H7 (cell line): ENCODE measurements around the gene MARCKSL1. TPM values are rescaled to one million over a fixed set of nuclear protein-coding genes. Genes with fewer than 3 reads are reported as not detected.

ENCODE experiments used
- DNase-seq: peaks from one replicate; pipeline ENCODE4 v3.0.0; 2012
- H3K27me3 ChIP-seq: 2 replicates; pipeline ENCODE4 v1.6.0; 2011; ENCODE audit warnings: mild to moderate bottlenecking, low read length; ENCODE audit not compliant: control insufficient read depth, insufficient read depth
- H3K36me3 ChIP-seq: replicated peaks from 2 replicates; pipeline ENCODE4 v1.5.1; 2011; ENCODE audit warnings: low read length; ENCODE audit not compliant: control insufficient read depth, insufficient read depth
- H3K4me3 ChIP-seq: 2 replicates; pipeline ENCODE4 v1.5.1; 2011; ENCODE audit warnings: low read depth, mild to moderate bottlenecking, control low read depth, low read length, moderate library complexity; ENCODE audit not compliant: insufficient read depth
- total RNA-seq: library from RNA; depleted of rRNA; stranded (reverse); fragments of >200 nt; shearing (Covaris generic); gene quantifications from 2 replicates; pipeline ENCODE4 v1.2.3, GENCODE V29; 2014

MARCKSL1 gene
- total RNA-seq, 1 experiment from 2014 or later, result 603 TPM

GRCh38 chr1:32332290-32333079 lies 3.5 kb downstream of the MARCKSL1 start:
- Histone ChIP-seq H3K27me3 (peaks cover 8% of the 10 kb centered on the region), H3K36me3 (peaks cover 50% of the 10 kb centered on the region), H3K4me3 (no peak overlapping the region)
- no peak for DNase-seq

DNA sequence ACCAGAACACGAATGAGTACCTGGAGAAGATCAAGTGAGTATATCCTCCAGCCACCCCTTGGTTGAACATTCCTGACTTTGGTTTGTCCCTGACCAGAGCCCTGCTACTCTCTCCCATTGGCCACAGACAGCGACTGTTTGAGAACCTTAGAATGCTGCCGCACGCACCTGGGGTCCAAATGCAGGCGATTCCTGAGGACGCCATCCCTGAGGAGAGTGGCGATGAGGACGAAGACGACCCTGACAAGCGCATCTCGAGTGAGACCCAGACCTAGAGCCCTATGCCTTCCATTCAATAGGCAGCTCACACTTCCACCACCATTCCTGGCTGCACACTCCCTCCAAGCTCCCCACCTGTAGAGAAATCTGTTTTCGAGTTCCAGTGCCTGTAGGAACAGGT lies 4.5 kb downstream of the MARCKSL1 start:
- peaks cover 2% of the 10 kb centered on the region; the same call in 1 of the 2 replicates for H3K27me3 ChIP-seq
- no peak for DNase-seq
- H3K4me3 ChIP-seq, result no peak overlapping the region
- H3K36me3 ChIP-seq, result peaks cover 56% of the 10 kb centered on the region

- Histone ChIP-seq H3K27me3 (no peaks in the 10 kb centered on the region), H3K36me3 (peaks cover 56% of the 10 kb centered on the region), H3K4me3 (no peak overlapping the region)
- DNase-seq, result no peak
Measured at GRCh38 chr1:32330558-32331151, 5.4 kb downstream of the MARCKSL1 start.

DNA sequence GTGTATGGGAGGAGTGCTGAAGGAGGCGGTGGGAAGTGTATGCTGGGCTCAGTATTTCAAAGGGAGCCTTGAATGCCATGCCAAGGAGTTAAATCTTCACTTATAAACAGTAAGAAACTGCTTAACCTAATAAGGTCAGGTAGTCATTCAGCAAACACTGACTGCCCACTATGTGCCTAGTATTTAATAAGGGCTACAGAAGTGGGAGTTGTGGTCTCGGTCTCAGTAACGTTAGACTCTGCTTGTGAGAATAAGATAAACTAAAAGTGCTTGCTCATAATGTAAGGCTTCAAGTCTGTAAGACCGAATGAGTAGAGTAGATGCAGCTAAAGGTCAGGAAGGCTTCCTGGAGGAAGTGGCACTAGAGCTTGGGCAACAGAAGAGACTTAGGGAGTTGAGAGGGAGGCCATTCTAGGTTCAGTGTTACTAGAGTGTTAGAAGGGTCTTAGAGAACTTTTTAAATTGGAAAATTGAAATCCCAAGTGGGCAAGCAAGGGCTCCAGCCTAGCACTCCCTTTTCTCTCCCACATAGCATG lies 6.0 kb downstream of the MARCKSL1 start:
- no peak for DNase-seq
- Histone ChIP-seq H3K36me3 (peaks cover 56% of the 10 kb centered on the region), H3K4me3 (no peak overlapping the region), H3K27me3 (no peaks in the 10 kb centered on the region)

GRCh38 chr1:32327204-32327603 lies 8.8 kb downstream of the MARCKSL1 start:
- H3K36me3 ChIP-seq, result peaks cover 38% of the 10 kb centered on the region
- no peak for DNase-seq
- H3K4me3 ChIP-seq, result no peak overlapping the region
- H3K27me3 ChIP-seq, result no peaks in the 10 kb centered on the region

- DNase-seq, result no peak
- no peak overlapping the region for H3K4me3 ChIP-seq
- H3K36me3 ChIP-seq, result peaks cover 5% of the 10 kb centered on the region
- no peaks in the 10 kb centered on the region for H3K27me3 ChIP-seq
Measured at GRCh38 chr1:32321712-32322291, 14.2 kb downstream of the MARCKSL1 start.

DNA sequence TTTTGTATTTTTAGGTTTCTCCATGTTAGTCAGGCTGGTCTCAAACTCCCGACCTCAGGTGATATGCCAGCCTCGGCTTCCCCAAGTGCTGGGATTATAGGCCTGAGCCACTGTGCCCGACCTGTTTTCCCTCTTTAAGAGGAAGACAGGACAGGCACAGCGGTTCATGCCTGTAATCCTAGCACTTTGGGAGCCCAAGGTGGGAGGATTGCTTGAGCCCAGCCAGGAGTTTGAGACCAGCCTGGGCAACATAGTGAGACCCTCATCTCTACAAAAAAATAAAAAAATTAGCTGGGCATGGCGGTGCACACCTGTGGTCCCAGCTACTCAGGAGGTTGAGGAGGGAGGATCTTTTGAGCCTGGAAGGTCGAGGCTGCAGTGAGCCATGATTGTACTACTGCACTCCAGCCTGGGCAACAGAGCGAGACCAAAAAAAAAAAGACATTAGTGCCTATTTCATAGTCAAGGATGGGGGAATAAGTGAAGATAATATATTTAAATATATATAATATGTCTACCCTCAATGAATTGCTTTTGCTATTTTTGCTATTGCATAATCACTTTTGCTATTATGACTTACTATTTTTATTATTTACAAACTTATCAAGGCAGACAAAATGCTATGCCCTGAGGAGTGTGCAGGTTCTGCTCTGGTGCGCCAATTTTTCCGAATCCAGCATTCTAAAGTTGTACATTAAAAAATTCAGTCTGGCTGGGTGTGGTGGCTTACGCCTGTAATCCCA lies 17.7 kb downstream of the MARCKSL1 start:
- no peaks in the 10 kb centered on the region for H3K27me3 ChIP-seq
- peaks cover 6% of the 10 kb centered on the region for H3K36me3 ChIP-seq
- no peak overlapping the region for H3K4me3 ChIP-seq
- no peak for DNase-seq

- no peaks in the 10 kb centered on the region for H3K27me3 ChIP-seq
- peaks cover 5% of the 10 kb centered on the region for H3K36me3 ChIP-seq
- DNase-seq, result no peak
- H3K4me3 ChIP-seq, result no peak overlapping the region
Measured at GRCh38 chr1:32316903-32317277, 19.1 kb downstream of the MARCKSL1 start.

DNA sequence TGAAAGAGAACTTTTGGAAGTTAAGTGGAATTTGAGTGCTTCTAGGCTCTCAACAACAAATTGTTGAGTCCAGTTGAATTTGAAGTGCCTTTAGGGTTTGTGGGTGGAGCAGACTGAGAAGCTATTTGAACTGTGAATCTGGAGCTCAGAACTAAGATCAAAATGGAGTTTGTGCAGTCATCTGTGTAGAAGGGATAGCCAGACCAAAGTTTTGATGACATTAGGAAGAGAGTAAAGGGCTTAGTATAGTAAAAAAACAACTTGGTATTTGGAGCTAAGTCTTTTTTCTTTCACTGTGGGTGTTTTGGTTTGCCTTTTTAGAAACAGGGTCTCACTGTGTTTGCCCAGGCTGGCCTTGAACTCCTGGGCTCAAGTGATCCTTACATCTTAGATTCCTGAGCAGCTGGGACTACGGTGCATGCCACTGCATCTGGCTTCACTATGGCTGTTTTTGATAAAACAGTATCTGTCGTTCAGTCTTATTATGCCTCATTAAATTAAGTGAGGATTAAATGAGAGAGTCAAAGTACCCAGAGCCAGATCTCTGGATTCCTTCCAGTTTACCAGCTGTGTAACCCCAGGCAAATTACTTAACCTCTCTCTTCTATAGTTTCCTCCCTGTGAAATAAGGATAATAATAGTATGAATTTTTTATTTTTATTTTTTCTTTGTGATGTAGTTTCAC lies 24.2 kb downstream of the MARCKSL1 start:
- no peak overlapping the region for H3K4me3 ChIP-seq
- no peak for DNase-seq
- H3K36me3 ChIP-seq, result peaks cover 2% of the 10 kb centered on the region
- no peaks in the 10 kb centered on the region for H3K27me3 ChIP-seq

DNA sequence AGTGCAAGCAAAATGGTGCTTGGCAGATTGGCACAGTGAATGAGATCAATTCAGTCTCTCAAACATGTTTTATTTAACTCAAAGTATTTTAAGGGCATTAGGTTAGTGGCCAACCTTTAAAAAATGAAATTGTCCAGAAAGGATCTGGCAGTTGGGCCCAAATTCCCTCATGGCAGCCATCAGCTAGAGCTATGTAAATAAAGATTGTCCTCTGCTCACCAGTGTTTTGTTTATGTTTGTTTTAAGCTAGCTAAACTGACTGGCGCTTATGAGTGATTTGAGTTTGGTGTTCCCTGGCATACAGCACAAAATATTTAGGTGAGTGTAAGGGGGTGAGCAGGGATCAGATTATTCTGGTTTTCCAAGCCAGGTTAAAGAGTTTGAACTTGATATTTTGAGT lies 26.1 kb downstream of the MARCKSL1 start:
- DNase-seq, result no peak
- Histone ChIP-seq H3K27me3 (no peaks in the 10 kb centered on the region), H3K36me3 (no peaks in the 10 kb centered on the region; the same call in 1 of the 2 replicates), H3K4me3 (no peak overlapping the region)

GRCh38 chr1:32307324-32307723 lies 28.7 kb downstream of the MARCKSL1 start:
- DNase-seq, result no peak
- Histone ChIP-seq H3K27me3 (no peaks in the 10 kb centered on the region), H3K4me3 (no peak overlapping the region), H3K36me3 (peaks cover 12% of the 10 kb centered on the region)

GRCh38 chr1:32305310-32305709 lies 30.7 kb downstream of the MARCKSL1 start:
- no peak for DNase-seq
- Histone ChIP-seq H3K4me3 (no peak overlapping the region), H3K27me3 (no peaks in the 10 kb centered on the region), H3K36me3 (peaks cover 13% of the 10 kb centered on the region)

- peaks cover 13% of the 10 kb centered on the region for H3K36me3 ChIP-seq
- no peaks in the 10 kb centered on the region for H3K27me3 ChIP-seq
- DNase-seq, result no peak
- no peak overlapping the region for H3K4me3 ChIP-seq
Measured at GRCh38 chr1:32303997-32304622, 31.9 kb downstream of the MARCKSL1 start.

DNA sequence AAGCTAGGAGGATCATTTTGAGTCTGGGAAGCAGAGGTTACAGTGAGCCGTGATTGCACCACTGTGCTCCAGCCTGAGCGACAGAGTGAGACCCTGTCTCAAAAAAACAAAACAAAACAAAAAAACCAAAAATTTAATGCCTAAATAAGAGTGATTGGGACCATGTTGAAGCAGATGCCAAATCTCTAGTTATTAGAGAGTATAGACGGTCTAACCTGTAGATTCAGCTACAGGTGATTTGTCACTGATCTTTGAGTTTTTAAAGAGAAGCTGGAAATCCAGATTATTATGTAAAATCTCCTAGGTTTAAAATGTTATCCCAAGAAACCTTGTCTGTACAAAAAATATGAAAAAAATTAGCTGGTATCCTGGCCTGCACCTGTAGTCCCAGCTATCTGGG lies 32.7 kb downstream of the MARCKSL1 start:
- Histone ChIP-seq H3K27me3 (no peaks in the 10 kb centered on the region), H3K4me3 (no peak overlapping the region), H3K36me3 (peaks cover 13% of the 10 kb centered on the region)
- no peak for DNase-seq
